Urinary bladder (tissue), 4 donors: ENCODE results near the gene CHKA. TPM values are rescaled to one million over a fixed set of nuclear protein-coding genes. Genes with fewer than 3 reads are reported as not detected.

ENCODE experiments used
- DNase-seq: peaks from one replicate; pipeline ENCODE4 v3.0.0-alpha.2; 2015; ENCODE audit errors: extremely low spot score
- H3K27ac ChIP-seq: one replicate; pipeline ENCODE4 v1.5.1; 2013; ENCODE audit warnings: low read depth, mild to moderate bottlenecking, moderate library complexity
- H3K36me3 ChIP-seq: one replicate; pipeline ENCODE4 v1.6.1; 2013; ENCODE audit warnings: mild to moderate bottlenecking, moderate library complexity; ENCODE audit not compliant: insufficient read depth
- H3K4me1 ChIP-seq: one replicate; pipeline ENCODE4 v1.6.1; 2013; ENCODE audit warnings: mild to moderate bottlenecking, moderate library complexity; ENCODE audit not compliant: insufficient read depth
- H3K4me3 ChIP-seq: one replicate; pipeline ENCODE4 v1.5.1; 2013; ENCODE audit warnings: low read depth, low read length
- WGBS: extraction: QIAGEN DNeasy Blood & Tissue Kit; methylation state at CpG from one replicate; pipeline ENCODE4 v1.1.7; 2013; 5-methylcytosine and 5-hydroxymethylcytosine counted together
- polyA plus RNA-seq: library from polyadenylated mRNA; stranded (reverse); fragments of 200-250 nt; gene quantifications from one replicate; pipeline ENCODE4 v1.2.3, GENCODE V29; 2013
- total RNA-seq: library from RNA; depleted of rRNA; stranded (reverse); fragments of >200 nt; gene quantifications from one replicate; pipeline ENCODE4 v1.2.3, GENCODE V29; 2014
- donor health status: healthy with polysubstance abuse.
- donor health status: healthy.

CHKA gene
- total and polyA plus RNA-seq, 2 donors: 20.2 to 26.2 TPM

GRCh38 chr11:68137833-68138232, 16.6 kb upstream of the CHKA start:
- Histone ChIP-seq H3K27ac (no peak overlapping the region), H3K36me3 (no peaks in the 10 kb centered on the region), H3K4me1 (no peaks in the 10 kb centered on the region), H3K4me3 (no peak overlapping the region)
- DNase-seq: no peak
- WGBS: 22% methylated on average over 5 of the region's 5 CpGs

DNA sequence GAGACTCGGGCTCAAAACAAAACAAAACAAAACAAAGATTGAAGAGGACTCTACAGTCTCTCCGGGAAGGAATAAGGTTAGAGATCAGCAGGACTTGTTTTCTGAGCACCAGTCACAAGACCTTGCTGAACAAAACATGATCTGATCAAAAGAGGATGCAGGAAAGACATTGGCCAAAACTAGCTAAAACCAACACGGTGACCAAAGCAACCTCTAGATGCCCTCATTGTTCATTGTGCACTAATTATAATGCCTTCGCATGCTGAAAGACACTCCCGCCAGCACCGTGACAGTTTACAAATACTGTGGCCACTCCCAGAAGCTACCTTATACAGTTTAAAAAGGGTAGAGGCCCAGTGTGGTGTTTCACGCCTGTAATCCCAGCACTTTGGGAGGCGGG, 15.7 kb upstream of the CHKA start:
- Histone ChIP-seq H3K27ac (no peak overlapping the region), H3K4me3 (no peak overlapping the region), H3K4me1 (no peaks in the 10 kb centered on the region), H3K36me3 (no peaks in the 10 kb centered on the region)
- no peak for DNase-seq
- WGBS: 84% methylated on average over 8 of the region's 8 CpGs

- WGBS: 65% methylated on average over 3 of the region's 3 CpGs
- Histone ChIP-seq H3K36me3 (no peaks in the 10 kb centered on the region), H3K27ac (no peak overlapping the region), H3K4me3 (no peak overlapping the region), H3K4me1 (no peaks in the 10 kb centered on the region)
- DNase-seq: no peak
Observed at GRCh38 chr11:68135161-68135560, 14.0 kb upstream of the CHKA start.

DNA sequence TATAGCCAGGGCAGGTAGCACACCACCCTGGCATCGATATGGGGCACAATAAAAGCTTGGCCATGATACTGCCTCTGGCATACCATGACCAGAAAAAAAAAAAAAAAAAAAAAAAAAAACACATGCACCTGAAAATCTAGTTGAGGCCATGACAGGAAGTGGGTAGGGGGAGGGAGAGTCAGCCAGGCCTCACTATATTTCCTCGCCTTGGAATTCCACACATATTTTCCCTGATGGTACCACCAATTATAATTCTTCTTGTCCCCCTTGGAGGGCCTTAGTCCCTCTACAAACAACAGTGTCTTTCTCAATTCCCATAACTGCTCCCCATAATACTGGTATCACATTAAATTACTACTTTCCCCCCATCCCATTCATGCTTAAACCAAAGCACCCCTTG, 12.6 kb upstream of the CHKA start:
- Histone ChIP-seq H3K27ac (no peak overlapping the region), H3K36me3 (no peaks in the 10 kb centered on the region), H3K4me3 (no peak overlapping the region), H3K4me1 (no peaks in the 10 kb centered on the region)
- WGBS: 91% methylated on average over 2 of the region's 2 CpGs
- no peak for DNase-seq

GRCh38 chr11:68130121-68130520, 8.9 kb upstream of the CHKA start:
- H3K36me3 ChIP-seq: no peaks in the 10 kb centered on the region
- DNase-seq: no peak
- no peak overlapping the region for H3K4me3 ChIP-seq
- H3K27ac ChIP-seq: no peak overlapping the region
- WGBS: 83% methylated on average over 1 of the region's 1 CpG
- H3K4me1 ChIP-seq: peaks cover 3% of the 10 kb centered on the region

- H3K4me1 ChIP-seq: peaks cover 3% of the 10 kb centered on the region
- H3K27ac ChIP-seq: peak overlapping the region; percentile 34
- no peak for DNase-seq
- no peaks in the 10 kb centered on the region for H3K36me3 ChIP-seq
- 19% methylated on average over 15 of the region's 15 CpGs for WGBS
- peak overlapping the region; percentile 46 for H3K4me3 ChIP-seq
Observed at GRCh38 chr11:68128682-68129327, 7.6 kb upstream of the CHKA start.

GRCh38 chr11:68127714-68128681, 6.8 kb upstream of the CHKA start:
- peak overlapping the region; percentile 83 for H3K27ac ChIP-seq
- 9% methylated on average over 48 of the region's 48 CpGs for WGBS
- DNase-seq: no peak
- H3K4me3 ChIP-seq: peak overlapping the region; percentile 46
- H3K4me1 ChIP-seq: peaks cover 3% of the 10 kb centered on the region
- H3K36me3 ChIP-seq: no peaks in the 10 kb centered on the region

GRCh38 chr11:68125164-68125563, 4.0 kb upstream of the CHKA start:
- 82% methylated on average over 4 of the region's 4 CpGs for WGBS
- no peaks in the 10 kb centered on the region for H3K36me3 ChIP-seq
- no peak overlapping the region for H3K27ac ChIP-seq

DNA sequence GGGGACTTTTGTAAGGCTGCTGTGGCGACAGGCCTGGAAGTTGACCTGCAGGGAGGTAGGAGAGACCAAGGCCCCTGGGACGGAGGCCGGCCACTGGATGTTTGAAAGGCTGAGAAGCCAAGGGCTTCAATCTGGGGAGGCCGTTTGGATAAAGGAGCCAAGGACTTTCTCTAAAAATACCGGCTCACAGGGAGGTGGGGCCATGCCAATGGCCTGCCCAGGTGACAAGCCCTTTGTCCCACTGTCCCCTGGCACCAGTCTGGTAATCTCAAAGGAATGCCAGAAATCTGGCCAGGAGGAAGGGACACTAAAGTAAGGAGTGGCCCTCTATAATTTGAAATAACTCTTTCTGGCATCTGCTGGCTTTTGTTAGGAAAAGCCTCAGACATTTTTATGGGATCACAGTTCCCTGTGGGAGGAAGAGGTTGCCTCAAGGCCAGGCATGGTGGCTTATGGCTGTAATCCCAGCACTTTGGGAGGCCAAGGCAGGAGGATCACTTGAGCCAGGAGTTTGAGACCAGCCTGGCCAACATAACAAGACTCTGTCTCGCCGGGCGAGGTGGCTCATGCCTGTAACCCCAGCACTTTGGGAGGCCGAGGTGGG, 1.9 kb upstream of the CHKA start:
- Histone ChIP-seq H3K27ac (peak overlapping the region; percentile 34), H3K4me3 (no peak overlapping the region), H3K36me3 (no peaks in the 10 kb centered on the region), H3K4me1 (peaks cover 3% of the 10 kb centered on the region)
- WGBS: 73% methylated on average over 9 of the region's 9 CpGs
- DNase-seq: no peak

More at GRCh38 chr11:68125164-68125563, 4.0 kb upstream of the CHKA start:
- no peak overlapping the region for H3K4me3 ChIP-seq
- no peak for DNase-seq
- peaks cover 3% of the 10 kb centered on the region for H3K4me1 ChIP-seq

GRCh38 chr11:68120273-68121066, 718 bp downstream of the CHKA start:
- H3K4me1 ChIP-seq: no peaks in the 10 kb centered on the region
- 2% methylated on average over 73 of the region's 73 CpGs for WGBS
- peak overlapping the region; percentile 90 for H3K27ac ChIP-seq
- DNase-seq: no peak
- H3K4me3 ChIP-seq: peak overlapping the region; percentile 84
- peaks cover 2% of the 10 kb centered on the region for H3K36me3 ChIP-seq

GRCh38 chr11:68118706-68119448, 2.3 kb downstream of the CHKA start:
- H3K4me1 ChIP-seq: no peaks in the 10 kb centered on the region
- no peak overlapping the region for H3K4me3 ChIP-seq

GRCh38 chr11:68117853-68118470, 3.2 kb downstream of the CHKA start:
- Histone ChIP-seq H3K36me3 (peaks cover 2% of the 10 kb centered on the region), H3K27ac (peak overlapping the region; percentile 63), H3K4me1 (no peaks in the 10 kb centered on the region), H3K4me3 (no peak overlapping the region)
- DNase-seq: no peak
- WGBS: 71% methylated on average over 11 of the region's 11 CpGs

More at GRCh38 chr11:68118706-68119448, 2.3 kb downstream of the CHKA start:
- DNase-seq: no peak
- peak overlapping the region; percentile 2 for H3K27ac ChIP-seq
- peaks cover 2% of the 10 kb centered on the region for H3K36me3 ChIP-seq
- 32% methylated on average over 4 of the region's 4 CpGs for WGBS
